Measurements from ENCODE around the gene ZNF682. TPM values are rescaled to one million over a fixed set of nuclear protein-coding genes. Genes with fewer than 3 reads are reported as not detected.
A peak's percentile ranks its signal among the peaks of the same experiment; 100 is the strongest.
"Not testable (repeated sequence)": the region's sequence is repeated elsewhere in the genome, so short reads cannot be mapped to it uniquely, and the experiment has no call there.

The ZNF682 gene
- total and polyA plus RNA-seq, 4 donors: 1.3 to 5.2 (median 2.1) TPM

GRCh38 chr19:19959151-19959799 is 80.0 kb downstream of the ZNF682 start:
- not testable (repeated sequence) for H3K27me3 ChIP-seq (ENCODE audit: control insufficient read depth in 4 of 4, insufficient read depth in 4 of 4, low read length in 3 of 4); H3K9ac ChIP-seq (ENCODE audit: low read depth in 1 of 2, low read length in 2 of 2); H3K4me3 ChIP-seq (ENCODE audit: low read depth in 1 of 3, low read length in 3 of 3); H3K27ac ChIP-seq (ENCODE audit: low read depth in 1 of 2, low read length in 2 of 2); H3K9me3 ChIP-seq (ENCODE audit: control insufficient read depth in 4 of 4, low read length in 3 of 4); H3K4me1 ChIP-seq (ENCODE audit: control insufficient read depth in 4 of 4, insufficient read depth in 4 of 4, low read length in 3 of 4); H3K36me3 ChIP-seq (ENCODE audit: control insufficient read depth in 4 of 4, insufficient read depth in 3 of 4, low read depth in 1 of 4, low read length in 3 of 4)
- TF ChIP-seq RAD21 (IDR thresholded peaks at IDR 0.05) (peak; percentile 79 to 85), CTCF (IDR thresholded peaks at IDR 0.05; ENCODE audit: low read depth, low read length, missing input control) (peak; percentile 51)
- DNase-seq (ENCODE audit: low spot score): peak; percentile 52
- WGBS: 22% methylated on average over 9 of the region's 9 CpGs

GRCh38 chr19:19957766-19958165 is 81.5 kb downstream of the ZNF682 start:
- not testable (repeated sequence) for H3K4me3 ChIP-seq (ENCODE audit: low read depth in 1 of 3, low read length in 3 of 3); DNase-seq (ENCODE audit: low spot score); H3K27me3 ChIP-seq (ENCODE audit: control insufficient read depth in 4 of 4, insufficient read depth in 4 of 4, low read length in 3 of 4); H3K9ac ChIP-seq (ENCODE audit: low read depth in 1 of 2, low read length in 2 of 2); H3K4me1 ChIP-seq (ENCODE audit: control insufficient read depth in 4 of 4, insufficient read depth in 4 of 4, low read length in 3 of 4); H3K27ac ChIP-seq (ENCODE audit: low read depth in 1 of 2, low read length in 2 of 2); H3K36me3 ChIP-seq (ENCODE audit: control insufficient read depth in 4 of 4, insufficient read depth in 3 of 4, low read depth in 1 of 4, low read length in 3 of 4); H3K9me3 ChIP-seq (ENCODE audit: control insufficient read depth in 4 of 4, low read length in 3 of 4)
- whole genome bisulfite sequencing: 84% methylated on average over 8 of the region's 8 CpGs

- H3K9ac ChIP-seq (ENCODE audit: low read depth in 1 of 2, low read length in 2 of 2): no peak overlapping the region
- TF ChIP-seq ZBTB33 (IDR thresholded peaks at IDR 0.05): no peak
- no peak for TF ChIP-seq JUND (IDR thresholded peaks at IDR 0.05)
- no peak for TF ChIP-seq ATF3 (IDR thresholded peaks at IDR 0.05)
- no peak for TF ChIP-seq FOXA2 (IDR thresholded peaks at IDR 0.05)
- no peak for TF ChIP-seq SP1 (IDR thresholded peaks at IDR 0.05)
- no peak for TF ChIP-seq TAF1 (conservative IDR thresholded peaks at IDR 0.05)
- no peak for TF ChIP-seq GABPA (IDR thresholded peaks at IDR 0.05 in 1 of 2, conservative IDR thresholded peaks at IDR 0.05 in 1 of 2)
- TF ChIP-seq MAX (IDR thresholded peaks at IDR 0.05): no peak
- TF ChIP-seq YY1 (IDR thresholded peaks at IDR 0.05): no peak
- peaks cover 0 to 4% (median 0%) of the 10 kb centered on the region in 4 donors for H3K9me3 ChIP-seq (ENCODE audit: control insufficient read depth in 4 of 4, low read length in 3 of 4)
- DNase-seq (ENCODE audit: low spot score): no peak
- H3K4me1 ChIP-seq (ENCODE audit: control insufficient read depth in 4 of 4, insufficient read depth in 4 of 4, low read length in 3 of 4): no peaks in the 10 kb centered on the region
- no peak overlapping the region for H3K27ac ChIP-seq (ENCODE audit: low read depth in 1 of 2, low read length in 2 of 2)
- WGBS: 48% methylated on average over 15 of the region's 15 CpGs
- H3K36me3 ChIP-seq (ENCODE audit: control insufficient read depth in 4 of 4, insufficient read depth in 3 of 4, low read depth in 1 of 4, low read length in 3 of 4): no peaks in the 10 kb centered on the region
- no peak overlapping the region for H3K4me3 ChIP-seq (ENCODE audit: low read depth in 1 of 3, low read length in 3 of 3)
- no peaks in the 10 kb centered on the region for H3K27me3 ChIP-seq (ENCODE audit: control insufficient read depth in 4 of 4, insufficient read depth in 4 of 4, low read length in 3 of 4)
Observed at GRCh38 chr19:19956434-19957075, 82.8 kb downstream of the ZNF682 start.

Data from liver (tissue), 9 donors.